B cell (primary cell): ENCODE measurements around the gene BCL2L1.

Experiments
- CTCF ChIP-seq: fragments of 200-600 bp; IDR thresholded peaks from one replicate; pipeline ENCODE4 v1.8.0; 2022; ENCODE audit warnings: antibody characterized with exemption, mild to moderate bottlenecking
- EZH2 ChIP-seq: IDR thresholded peaks from 2 replicates; pipeline ENCODE4 v1.6.1; 2012; ENCODE audit warnings: borderline replicate concordance, low read depth, mild to moderate bottlenecking, moderate library complexity, low read length; ENCODE audit not compliant: insufficient read depth, poor library complexity, severe bottlenecking

DNA sequence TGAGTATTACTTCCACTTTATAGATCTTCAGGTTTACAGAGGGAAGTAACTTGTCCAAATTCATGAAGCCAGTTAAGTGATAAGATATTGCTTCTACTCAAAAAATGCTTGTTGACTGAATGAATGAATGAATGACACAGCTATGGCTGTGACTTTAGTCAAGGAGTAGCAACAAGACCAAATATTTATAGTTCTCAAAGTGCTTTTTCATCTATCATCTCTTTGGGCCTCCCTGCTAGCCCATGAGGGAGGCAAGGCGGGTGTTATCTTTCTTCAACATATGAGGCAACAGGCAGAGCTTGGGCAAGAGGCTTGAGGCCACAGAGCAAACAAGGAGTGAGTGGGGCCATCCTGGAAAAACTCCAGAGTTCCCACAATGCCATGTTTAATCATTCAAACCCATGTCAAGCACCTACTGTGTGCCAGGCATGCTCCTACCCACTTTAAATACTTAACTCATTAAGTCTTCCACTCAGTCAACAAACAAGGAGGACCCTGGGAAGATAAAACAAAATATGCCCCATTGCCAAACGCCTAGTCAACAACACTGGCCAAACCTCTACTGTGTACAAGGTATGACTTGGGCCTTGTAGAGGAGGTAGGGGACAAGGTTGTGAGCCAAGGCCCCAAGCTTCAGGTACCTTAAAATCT is 15.9 kb downstream of the BCL2L1 start:
- no peak for TF ChIP-seq EZH2
- TF ChIP-seq CTCF, result no peak
